Liver (tissue), 3 donors: ENCODE measurements around the gene ST3GAL2.

ENCODE experiments used
- ATF3 ChIP-seq: IDR thresholded peaks from 2 replicates; pipeline ENCODE4 v1.6.1; 2016; ENCODE audit warnings: antibody characterized with exemption
- EGR1 ChIP-seq, 2 donors: IDR thresholded peaks; 2 replicates each; pipeline ENCODE4 v1.6.1; 2016 to 2018; ENCODE audit warnings: antibody characterized with exemption in 2 of 2, low read depth in 2 of 2
- GABPA ChIP-seq, 2 donors: IDR thresholded peaks in 1 of 2; conservative IDR thresholded peaks in 1 of 2; 2 replicates each; pipeline ENCODE4 v1.6.1; 2016; ENCODE audit warnings: antibody characterized with exemption in 2 of 2, mild to moderate bottlenecking in 1 of 2, moderate library complexity in 1 of 2
- HNF4A ChIP-seq, 2 donors: conservative IDR thresholded peaks; 2 replicates each; pipeline ENCODE4 v1.6.1; 2016; ENCODE audit warnings: antibody characterized with exemption in 2 of 2, mild to moderate bottlenecking in 2 of 2
- JUND ChIP-seq, 2 donors: IDR thresholded peaks; 2 replicates each; pipeline ENCODE4 v1.6.1; 2016; ENCODE audit warnings: antibody characterized with exemption in 2 of 2
- MAX ChIP-seq: IDR thresholded peaks from 2 replicates; pipeline ENCODE4 v1.6.1; 2016; ENCODE audit warnings: antibody characterized with exemption
- RAD21 ChIP-seq, 2 donors: IDR thresholded peaks; 2 replicates each; pipeline ENCODE4 v1.6.1; 2016; ENCODE audit warnings: antibody characterized with exemption in 2 of 2, mild to moderate bottlenecking in 2 of 2
- REST ChIP-seq: IDR thresholded peaks from 2 replicates; pipeline ENCODE4 v1.6.1; 2016; ENCODE audit warnings: antibody characterized with exemption, mild to moderate bottlenecking
- RXRA ChIP-seq, 2 donors: IDR thresholded peaks; 2 replicates each; pipeline ENCODE4 v1.6.1; 2017 to 2018; ENCODE audit warnings: antibody characterized with exemption in 2 of 2, mild to moderate bottlenecking in 1 of 2
- SP1 ChIP-seq: IDR thresholded peaks from 2 replicates; pipeline ENCODE4 v1.6.1; 2018; ENCODE audit warnings: antibody characterized with exemption, mild to moderate bottlenecking
- TAF1 ChIP-seq: conservative IDR thresholded peaks from 2 replicates; pipeline ENCODE4 v1.6.1; 2016; ENCODE audit warnings: antibody characterized with exemption, mild to moderate bottlenecking
- YY1 ChIP-seq: IDR thresholded peaks from 2 replicates; pipeline ENCODE4 v1.6.1; 2016; ENCODE audit warnings: antibody characterized with exemption, mild to moderate bottlenecking
- TF ChIP-seq, protein P1 (sequence below): fragments of 150-350 bp; IDR thresholded peaks from 2 replicates; pipeline ENCODE4 v1.5.1; 2017; ENCODE audit warnings: improper control_type of control experiment, low read depth, low read length; ENCODE audit not compliant: missing input control
- TF ChIP-seq, protein P2 (sequence below): IDR thresholded peaks from 2 replicates; pipeline ENCODE4 v1.6.1; 2016; ENCODE audit warnings: antibody characterized with exemption
- donor health status: healthy.
- donor health status: healthy.

DNA sequence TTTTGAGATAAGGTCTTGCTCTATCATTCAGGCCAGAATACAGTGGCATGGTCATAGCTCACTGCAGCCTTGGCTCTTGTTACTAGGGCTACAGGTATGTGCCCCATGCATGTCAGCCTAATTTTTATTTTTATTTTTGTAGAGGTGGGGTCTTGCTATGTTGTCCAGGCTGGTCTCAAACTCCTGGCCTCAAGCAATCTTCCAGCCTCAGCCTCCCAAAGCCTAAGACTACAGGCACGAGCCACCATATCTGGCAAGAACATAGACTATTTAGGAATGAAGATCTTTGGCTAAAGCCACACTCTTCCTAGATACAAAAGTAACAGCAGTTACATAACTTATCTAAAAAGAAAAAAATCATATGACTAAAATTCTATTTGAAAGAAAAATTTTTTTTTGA is 107.8 kb downstream of the ST3GAL2 start:
- TF ChIP-seq, protein P1, sequence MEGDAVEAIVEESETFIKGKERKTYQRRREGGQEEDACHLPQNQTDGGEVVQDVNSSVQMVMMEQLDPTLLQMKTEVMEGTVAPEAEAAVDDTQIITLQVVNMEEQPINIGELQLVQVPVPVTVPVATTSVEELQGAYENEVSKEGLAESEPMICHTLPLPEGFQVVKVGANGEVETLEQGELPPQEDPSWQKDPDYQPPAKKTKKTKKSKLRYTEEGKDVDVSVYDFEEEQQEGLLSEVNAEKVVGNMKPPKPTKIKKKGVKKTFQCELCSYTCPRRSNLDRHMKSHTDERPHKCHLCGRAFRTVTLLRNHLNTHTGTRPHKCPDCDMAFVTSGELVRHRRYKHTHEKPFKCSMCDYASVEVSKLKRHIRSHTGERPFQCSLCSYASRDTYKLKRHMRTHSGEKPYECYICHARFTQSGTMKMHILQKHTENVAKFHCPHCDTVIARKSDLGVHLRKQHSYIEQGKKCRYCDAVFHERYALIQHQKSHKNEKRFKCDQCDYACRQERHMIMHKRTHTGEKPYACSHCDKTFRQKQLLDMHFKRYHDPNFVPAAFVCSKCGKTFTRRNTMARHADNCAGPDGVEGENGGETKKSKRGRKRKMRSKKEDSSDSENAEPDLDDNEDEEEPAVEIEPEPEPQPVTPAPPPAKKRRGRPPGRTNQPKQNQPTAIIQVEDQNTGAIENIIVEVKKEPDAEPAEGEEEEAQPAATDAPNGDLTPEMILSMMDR: no peak
- no peak for TF ChIP-seq JUND (IDR thresholded peaks at IDR 0.05)
- TF ChIP-seq, protein P2, sequence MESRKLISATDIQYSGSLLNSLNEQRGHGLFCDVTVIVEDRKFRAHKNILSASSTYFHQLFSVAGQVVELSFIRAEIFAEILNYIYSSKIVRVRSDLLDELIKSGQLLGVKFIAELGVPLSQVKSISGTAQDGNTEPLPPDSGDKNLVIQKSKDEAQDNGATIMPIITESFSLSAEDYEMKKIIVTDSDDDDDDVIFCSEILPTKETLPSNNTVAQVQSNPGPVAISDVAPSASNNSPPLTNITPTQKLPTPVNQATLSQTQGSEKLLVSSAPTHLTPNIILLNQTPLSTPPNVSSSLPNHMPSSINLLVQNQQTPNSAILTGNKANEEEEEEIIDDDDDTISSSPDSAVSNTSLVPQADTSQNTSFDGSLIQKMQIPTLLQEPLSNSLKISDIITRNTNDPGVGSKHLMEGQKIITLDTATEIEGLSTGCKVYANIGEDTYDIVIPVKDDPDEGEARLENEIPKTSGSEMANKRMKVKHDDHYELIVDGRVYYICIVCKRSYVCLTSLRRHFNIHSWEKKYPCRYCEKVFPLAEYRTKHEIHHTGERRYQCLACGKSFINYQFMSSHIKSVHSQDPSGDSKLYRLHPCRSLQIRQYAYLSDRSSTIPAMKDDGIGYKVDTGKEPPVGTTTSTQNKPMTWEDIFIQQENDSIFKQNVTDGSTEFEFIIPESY: no peak
- TF ChIP-seq RAD21 (IDR thresholded peaks at IDR 0.05): no peak
- TF ChIP-seq REST: no peak
- TF ChIP-seq GABPA (IDR thresholded peaks at IDR 0.05 in 1 of 2, conservative IDR thresholded peaks at IDR 0.05 in 1 of 2): no peak
- TF ChIP-seq MAX: no peak
- TF ChIP-seq ATF3: no peak
- no peak for TF ChIP-seq TAF1
- TF ChIP-seq EGR1 (IDR thresholded peaks at IDR 0.05; ENCODE audit: low read depth in 2 of 2): no peak
- TF ChIP-seq HNF4A (conservative IDR thresholded peaks at IDR 0.05): no peak
- no peak for TF ChIP-seq YY1
- TF ChIP-seq RXRA (IDR thresholded peaks at IDR 0.05): no peak
- no peak for TF ChIP-seq SP1
